Measurements from ENCODE around the gene TEDDM1. TPM values are rescaled to one million over a fixed set of nuclear protein-coding genes. Genes with fewer than 3 reads are reported as not detected.
"Not testable (repeated sequence)": the region's sequence is repeated elsewhere in the genome, so short reads cannot be mapped to it uniquely, and the experiment has no call there.

The TEDDM1 gene
- polyA plus RNA-seq (2013, experiment 1 of 2; ENCODE audit: insufficient read length): not detected
- polyA plus RNA-seq (2013, experiment 2 of 2; ENCODE audit: insufficient read length): not detected

- DNase-seq: no peak
These were observed at the start of gene TEDDM1 for GRCh38 chr1:182400567-182400966. TSS of gene TEDDM1 (minus strand) at chr1:182400667. CDS start at chr1:182400485, 182 bp downstream.

GRCh38 chr1:182450087-182450486 is 49.6 kb upstream of the TEDDM1 start, which contains the start of gene RGSL1:
TSS of gene RGSL1 (plus strand) at chr1:182450146. CDS start at chr1:182450166, 20 bp downstream.
- no peak for DNase-seq

GRCh38 chr1:182447660-182448059 is 47.2 kb upstream of the TEDDM1 start:
- DNase-seq: no peak

- DNase-seq: not testable (repeated sequence)
These were observed 46.7 kb upstream of the TEDDM1 start for GRCh38 chr1:182447124-182447523.

GRCh38 chr1:182446033-182446669 is 45.7 kb upstream of the TEDDM1 start:
- peak; percentile 41 for DNase-seq

GRCh38 chr1:182444497-182444896 is 44.0 kb upstream of the TEDDM1 start:
- no peak for DNase-seq

GRCh38 chr1:182442333-182442732 is 41.9 kb upstream of the TEDDM1 start:
- no peak for DNase-seq

- no peak for DNase-seq
These were observed 41.3 kb upstream of the TEDDM1 start for GRCh38 chr1:182441719-182442118.

GRCh38 chr1:182438326-182438725 is 37.9 kb upstream of the TEDDM1 start:
- no peak for DNase-seq

- no peak for DNase-seq
These were observed 33.1 kb upstream of the TEDDM1 start for GRCh38 chr1:182433580-182433979.

- DNase-seq: no peak
These were observed 30.8 kb upstream of the TEDDM1 start for GRCh38 chr1:182431278-182431677.

GRCh38 chr1:182430263-182431068 is 30.0 kb upstream of the TEDDM1 start:
- no peak for DNase-seq

- DNase-seq: no peak
These were observed 27.6 kb upstream of the TEDDM1 start for GRCh38 chr1:182428043-182428442.

- no peak for DNase-seq
These were observed 26.3 kb upstream of the TEDDM1 start for GRCh38 chr1:182426442-182427430.

- no peak for DNase-seq
These were observed 15.3 kb upstream of the TEDDM1 start for GRCh38 chr1:182415789-182416188.

- DNase-seq: no peak
These were observed 13.5 kb upstream of the TEDDM1 start for GRCh38 chr1:182413969-182414368.

- DNase-seq: no peak
These were observed 13.0 kb upstream of the TEDDM1 start for GRCh38 chr1:182413486-182413885.

- no peak for DNase-seq
These were observed 10.3 kb upstream of the TEDDM1 start for GRCh38 chr1:182410620-182411273.

- DNase-seq: no peak
These were observed 9.7 kb upstream of the TEDDM1 start for GRCh38 chr1:182410138-182410537.

- no peak for DNase-seq
These were observed 8.1 kb upstream of the TEDDM1 start for GRCh38 chr1:182408435-182409075.

- DNase-seq: no peak
These were observed 7.3 kb upstream of the TEDDM1 start for GRCh38 chr1:182407724-182408123.
